KOPT-K1 (cell line): Measurements from ENCODE around the gene DGCR2.
A peak's percentile ranks its signal among the peaks of the same experiment; 100 is the strongest.
"Not testable (repeated sequence)": the region's sequence is repeated elsewhere in the genome, so short reads cannot be mapped to it uniquely, and the experiment has no call there.

ENCODE experiments used
- H3K27ac ChIP-seq: fragments of 200-600 bp; sonication (generic); 2 replicates; pipeline ENCODE4 v1.5.1; 2016; ENCODE audit warnings: antibody characterized with exemption, mild to moderate bottlenecking, low read depth, low read length; ENCODE audit not compliant: poor library complexity, severe bottlenecking
- H3K36me3 ChIP-seq: fragments of 200-600 bp; sonication (generic); 2 replicates; pipeline ENCODE4 v1.5.1; 2017; ENCODE audit warnings: antibody characterized with exemption, mild to moderate bottlenecking, low read length, moderate library complexity; ENCODE audit not compliant: insufficient read depth
- H3K9me3 ChIP-seq: fragments of 200-600 bp; sonication (generic); 2 replicates; pipeline ENCODE4 v1.5.1; 2017; ENCODE audit warnings: antibody characterized with exemption, low read length, mild to moderate bottlenecking; ENCODE audit not compliant: insufficient read depth, poor library complexity, severe bottlenecking

DGCR2 gene

GRCh38 chr22:19122143-19122751 lies at the start of gene DGCR2:
TSS of gene DGCR2 (minus strand) at chr22:19122412. CDS start at chr22:19122206, 206 bp downstream.
- Histone ChIP-seq H3K36me3 (0 out of 2 replicates have a peak, but pooled peaks cover 7% of the 10 kb centered on the region), H3K27ac (peak within 1 kb of the TSS; percentile 82), H3K9me3 (no peaks in the 10 kb centered on the region)

- H3K9me3 ChIP-seq: no peaks in the 10 kb centered on the region
- no peak overlapping the region for H3K27ac ChIP-seq
- peaks cover 16% of the 10 kb centered on the region; the same call in 1 of the 2 replicates for H3K36me3 ChIP-seq
Observed at GRCh38 chr22:19169947-19170318, 47.7 kb upstream of the DGCR2 start.

- H3K9me3 ChIP-seq: peaks cover 4% of the 10 kb centered on the region
Observed at GRCh38 chr22:19169002-19169946, 47.1 kb upstream of the DGCR2 start.

GRCh38 chr22:19168088-19168890 lies 46.1 kb upstream of the DGCR2 start:
- H3K36me3 ChIP-seq: no peaks in the 10 kb centered on the region; the same call in 1 of the 2 replicates
- H3K27ac ChIP-seq: no peak overlapping the region
- H3K9me3 ChIP-seq: peaks cover 6% of the 10 kb centered on the region

More at GRCh38 chr22:19169002-19169946, 47.1 kb upstream of the DGCR2 start:
- H3K27ac ChIP-seq: no peak overlapping the region
- H3K36me3 ChIP-seq: peaks cover 10% of the 10 kb centered on the region; the same call in 1 of the 2 replicates

GRCh38 chr22:19167106-19167869 lies 45.1 kb upstream of the DGCR2 start:
- H3K27ac ChIP-seq: no peak overlapping the region
- H3K9me3 ChIP-seq: peaks cover 6% of the 10 kb centered on the region
- H3K36me3 ChIP-seq: no peaks in the 10 kb centered on the region

GRCh38 chr22:19166421-19166820 lies 44.2 kb upstream of the DGCR2 start:
- Histone ChIP-seq H3K27ac (no peak overlapping the region), H3K9me3 (peaks cover 6% of the 10 kb centered on the region), H3K36me3 (no peaks in the 10 kb centered on the region)

GRCh38 chr22:19164425-19164824 lies 42.2 kb upstream of the DGCR2 start:
- Histone ChIP-seq H3K36me3 (no peaks in the 10 kb centered on the region), H3K9me3 (peaks cover 6% of the 10 kb centered on the region), H3K27ac (no peak overlapping the region)

GRCh38 chr22:19158649-19159048 lies 36.4 kb upstream of the DGCR2 start:
- not testable (repeated sequence) for H3K36me3 ChIP-seq, H3K27ac ChIP-seq, H3K9me3 ChIP-seq

- H3K36me3 ChIP-seq, H3K9me3 ChIP-seq, H3K27ac ChIP-seq: not testable (repeated sequence)
Observed at GRCh38 chr22:19156109-19156508, 33.9 kb upstream of the DGCR2 start.

GRCh38 chr22:19152942-19153883 lies 31.0 kb upstream of the DGCR2 start:
- Histone ChIP-seq H3K36me3 (no peaks in the 10 kb centered on the region), H3K27ac (no peak overlapping the region), H3K9me3 (no peaks in the 10 kb centered on the region)

GRCh38 chr22:19151329-19152191 lies 29.3 kb upstream of the DGCR2 start:
- H3K27ac ChIP-seq: no peak overlapping the region
- no peaks in the 10 kb centered on the region for H3K9me3 ChIP-seq
- H3K36me3 ChIP-seq: no peaks in the 10 kb centered on the region

- Histone ChIP-seq H3K36me3 (no peaks in the 10 kb centered on the region), H3K9me3 (no peaks in the 10 kb centered on the region), H3K27ac (no peak overlapping the region)
Observed at GRCh38 chr22:19150482-19151328, 28.5 kb upstream of the DGCR2 start.
